Mesenchymal stem cell (in vitro differentiated cells and primary cell): ENCODE data around the gene FAM170B.

Experiments used
- DNase-seq: peaks from one replicate; pipeline ENCODE4 v3.0.0-alpha.2; 2013
- H2AFZ ChIP-seq: one replicate; pipeline ENCODE4 v1.6.1; 2013; ENCODE audit warnings: low read depth, mild to moderate bottlenecking, control low read depth, inconsistent platforms, low read length, moderate library complexity
- H2AK5ac ChIP-seq: 2 replicates; pipeline ENCODE4 v1.6.1; 2013; ENCODE audit warnings: low read length, moderate library complexity, mild to moderate bottlenecking, inconsistent platforms; ENCODE audit not compliant: severe bottlenecking
- H2BK120ac ChIP-seq: one replicate; pipeline ENCODE4 v1.6.1; 2013; ENCODE audit warnings: low read depth, mild to moderate bottlenecking, inconsistent platforms, low read length, moderate library complexity
- H2BK12ac ChIP-seq, 2 experiments: one replicate each; pipeline ENCODE4 v1.6.1; 2013; ENCODE audit warnings: inconsistent platforms in 2 of 2, low read length in 2 of 2, mild to moderate bottlenecking in 2 of 2, moderate library complexity in 2 of 2, control low read depth in 1 of 2
- H2BK15ac ChIP-seq: one replicate; pipeline ENCODE4 v1.6.1; 2013; ENCODE audit warnings: mild to moderate bottlenecking, low read depth, inconsistent platforms; ENCODE audit not compliant: poor library complexity, severe bottlenecking
- H2BK5ac ChIP-seq: 2 replicates; pipeline ENCODE4 v1.6.1; 2013; ENCODE audit warnings: low read depth, mild to moderate bottlenecking, low read length, control low read depth, inconsistent platforms; ENCODE audit not compliant: poor library complexity, severe bottlenecking
- H3K14ac ChIP-seq, 2 experiments: one replicate each; pipeline ENCODE4 v1.6.1; 2013; ENCODE audit warnings: inconsistent platforms in 2 of 2, low read length in 2 of 2, control low read depth in 1 of 2, mild to moderate bottlenecking in 1 of 2, moderate library complexity in 1 of 2
- H3K18ac ChIP-seq, 2 experiments: one replicate each; pipeline ENCODE4 v1.6.1; 2013; ENCODE audit warnings: inconsistent platforms in 2 of 2, low read length in 2 of 2, control low read depth in 1 of 2, low read depth in 1 of 2, mild to moderate bottlenecking in 1 of 2
- H3K23ac ChIP-seq, 2 experiments: one replicate each; pipeline ENCODE4 v1.6.1; 2013; ENCODE audit warnings: inconsistent platforms in 2 of 2, low read length in 2 of 2, mild to moderate bottlenecking in 2 of 2, moderate library complexity in 2 of 2, control low read depth in 1 of 2
- H3K27ac ChIP-seq: 2 replicates; pipeline ENCODE4 v1.5.1; 2013; ENCODE audit warnings: mild to moderate bottlenecking, moderate library complexity, low read length, control low read depth, inconsistent platforms; ENCODE audit not compliant: poor library complexity, severe bottlenecking
- H3K27me3 ChIP-seq, 2 experiments: 2 replicates each; pipeline versions ENCODE4 v1.6.1 to v1.7.0; 2013; ENCODE audit warnings: low read length in 2 of 2, mild to moderate bottlenecking in 2 of 2, moderate library complexity in 2 of 2, control low read depth in 1 of 2, inconsistent platforms in 1 of 2; ENCODE audit not compliant: control insufficient read depth in 1 of 2, insufficient read depth in 1 of 2
- H3K36me3 ChIP-seq, 2 experiments: 2 replicates each; pipeline versions ENCODE4 v1.6.1 to v1.7.0; 2013; ENCODE audit warnings: low read length in 2 of 2, control low read depth in 1 of 2, inconsistent platforms in 1 of 2, low read depth in 1 of 2, mild to moderate bottlenecking in 1 of 2; ENCODE audit not compliant: insufficient read depth in 2 of 2, control insufficient read depth in 1 of 2
- H3K4ac ChIP-seq, 2 experiments: one replicate each; pipeline ENCODE4 v1.6.1; 2013; ENCODE audit warnings: inconsistent platforms in 2 of 2, low read length in 2 of 2, mild to moderate bottlenecking in 2 of 2, moderate library complexity in 2 of 2, control low read depth in 1 of 2, low read depth in 1 of 2
- H3K4me1 ChIP-seq: 2 replicates; pipeline ENCODE4 v1.6.1; 2013; ENCODE audit warnings: low read depth, low read length, control low read depth; ENCODE audit not compliant: control insufficient read depth, insufficient read depth
- H3K4me2 ChIP-seq: 2 replicates; pipeline ENCODE4 v1.6.1; 2013; ENCODE audit warnings: low read length, mild to moderate bottlenecking, inconsistent platforms; ENCODE audit not compliant: poor library complexity, severe bottlenecking
- H3K4me3 ChIP-seq, 2 experiments: 2 replicates each; pipeline versions ENCODE4 v1.5.1 to v1.7.0; 2013; ENCODE audit warnings: low read length in 2 of 2, mild to moderate bottlenecking in 2 of 2, control low read depth in 1 of 2, low read depth in 1 of 2; ENCODE audit not compliant: insufficient read depth in 1 of 2
- H3K79me1 ChIP-seq: replicated peaks from 2 replicates; pipeline ENCODE4 v1.6.1; 2013; ENCODE audit warnings: mild to moderate bottlenecking, control low read depth, low read length, inconsistent platforms; ENCODE audit not compliant: poor library complexity, severe bottlenecking
- H3K9ac ChIP-seq: 2 replicates; pipeline ENCODE4 v1.7.0; 2013; ENCODE audit warnings: mild to moderate bottlenecking, low read length, moderate library complexity
- H3K9me3 ChIP-seq: 2 replicates; pipeline ENCODE4 v1.7.0; 2013; ENCODE audit warnings: mild to moderate bottlenecking, low read length; ENCODE audit not compliant: control insufficient read depth
- H4K8ac ChIP-seq: one replicate; pipeline ENCODE4 v1.6.1; 2013; ENCODE audit warnings: inconsistent platforms, mild to moderate bottlenecking, low read length, moderate library complexity
- H4K91ac ChIP-seq: one replicate; pipeline ENCODE4 v1.6.1; 2013; ENCODE audit warnings: mild to moderate bottlenecking, low read length, inconsistent platforms
- WGBS: methylation state at CpG from one replicate; pipeline ENCODE4 v1.1.7; 2013; ENCODE audit warnings: mixed read lengths; 5-methylcytosine and 5-hydroxymethylcytosine counted together

The FAM170B gene

DNA sequence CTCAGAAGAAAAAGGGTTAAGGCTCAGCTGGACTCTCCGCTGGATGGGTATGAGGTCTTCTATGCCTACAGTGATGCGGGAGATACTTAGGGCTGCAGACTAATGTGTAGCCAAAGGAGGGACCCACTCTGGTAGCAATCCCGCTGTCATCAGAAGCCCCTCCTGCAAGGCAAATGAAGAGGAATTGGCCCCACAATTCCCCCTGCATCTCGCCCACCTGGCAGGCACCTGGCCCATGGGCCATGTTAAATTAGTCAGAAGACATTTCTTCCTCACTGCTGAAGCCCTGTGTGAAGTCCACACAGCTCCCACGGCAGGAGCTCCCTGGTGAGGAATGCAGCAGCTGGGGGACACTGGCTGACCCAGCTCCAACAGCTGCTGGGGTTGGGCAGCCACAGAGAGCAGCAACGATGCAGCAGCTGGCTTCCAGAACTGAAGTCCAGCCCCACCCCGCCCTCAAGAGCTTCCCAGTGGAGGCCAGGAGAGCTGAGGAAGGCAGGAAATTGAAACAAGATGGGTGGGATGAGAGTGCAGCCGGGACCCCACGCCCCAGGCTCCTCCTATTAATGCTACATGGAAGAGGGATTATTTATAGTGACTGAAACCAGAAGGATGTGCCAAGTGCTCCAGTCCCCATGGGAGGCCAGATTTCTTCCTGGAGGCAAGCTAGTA is 24.0 kb downstream of the FAM170B start:
- Histone ChIP-seq H3K9me3 (no peaks in the 10 kb centered on the region), H3K18ac (no peak overlapping the region), H2AFZ (no peak overlapping the region), H2BK15ac (no peak overlapping the region), H3K4me1 (peaks cover 6% of the 10 kb centered on the region), H4K91ac (no peak overlapping the region), H2BK5ac (no peak overlapping the region), H3K14ac (no peak overlapping the region), H4K8ac (no peak overlapping the region), H3K23ac (no peak overlapping the region), H3K36me3 (peaks cover 9 to 13% of the 10 kb centered on the region in 2 experiments), H3K9ac (peak overlapping the region; percentile 32), H3K79me1 (peaks cover 8% of the 10 kb centered on the region), H2AK5ac (no peak overlapping the region), H3K27ac (no peak overlapping the region), H3K4me3 (peak overlapping the region in 1 of 2 experiments; percentile 43), H2BK120ac (no peak overlapping the region), H2BK12ac (no peak overlapping the region), H3K4me2 (no peak overlapping the region), H3K27me3 (peaks cover 0 to 10% of the 10 kb centered on the region in 2 experiments), H3K4ac (no peak overlapping the region)
- peak; percentile 52 for DNase-seq
- 48% methylated on average over 9 of the region's 9 CpGs for WGBS

DNA sequence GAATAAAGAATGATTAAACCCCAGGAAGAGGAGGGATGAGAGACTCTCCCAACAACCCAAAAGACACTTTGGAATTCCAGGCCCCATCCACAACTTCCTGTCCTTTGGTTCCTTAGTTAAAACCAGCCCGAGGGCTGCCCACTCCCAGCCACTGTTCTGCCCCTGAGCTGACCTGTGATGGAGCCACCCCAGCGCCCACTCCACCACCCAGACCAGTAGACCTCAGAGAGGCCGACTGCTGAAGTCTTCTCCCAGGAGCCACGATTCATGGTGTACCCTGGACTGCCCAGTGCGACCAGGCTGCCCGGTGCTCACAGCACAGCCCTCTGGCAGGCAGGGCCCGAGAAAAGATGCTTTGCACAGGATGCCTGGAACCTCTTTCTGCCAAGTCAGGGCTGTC is 25.2 kb downstream of the FAM170B start:
- Histone ChIP-seq H2BK12ac (no peak overlapping the region), H2BK15ac (peak overlapping the region; percentile 35), H3K27me3 (peaks cover 0 to 4% of the 10 kb centered on the region in 2 experiments), H2BK5ac (no peak overlapping the region), H3K9me3 (no peaks in the 10 kb centered on the region), H3K9ac (no peak overlapping the region), H2AFZ (no peak overlapping the region), H3K4me2 (no peak overlapping the region), H2AK5ac (no peak overlapping the region), H4K91ac (no peak overlapping the region), H3K79me1 (peaks cover 8% of the 10 kb centered on the region), H3K27ac (no peak overlapping the region), H3K4ac (no peak overlapping the region), H3K14ac (no peak overlapping the region), H3K4me1 (peaks cover 4% of the 10 kb centered on the region), H3K4me3 (no peak overlapping the region), H3K36me3 (peaks cover 9 to 13% of the 10 kb centered on the region in 2 experiments), H3K18ac (no peak overlapping the region), H3K23ac (no peak overlapping the region), H4K8ac (no peak overlapping the region), H2BK120ac (no peak overlapping the region)
- DNase-seq = no peak
- 77% methylated on average over 7 of the region's 7 CpGs for WGBS

DNA sequence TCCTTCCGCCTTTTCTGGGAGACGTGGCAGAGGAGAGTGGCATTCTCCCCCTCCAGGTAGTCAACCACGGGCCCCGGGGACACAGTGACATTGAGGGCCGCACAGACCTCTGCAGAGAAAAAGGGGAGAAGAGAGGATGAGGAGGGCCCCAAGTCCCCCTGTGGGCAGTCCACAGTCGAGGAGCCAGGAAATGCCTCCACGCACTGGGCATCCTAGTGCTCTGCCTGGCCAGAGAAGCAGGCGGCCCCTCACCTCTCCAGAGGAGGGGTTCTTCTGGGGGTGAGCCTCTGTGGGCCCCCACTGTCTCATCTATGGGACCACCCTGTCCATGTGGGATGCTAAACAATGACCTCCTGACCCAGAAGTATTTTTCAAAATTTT is 25.9 kb downstream of the FAM170B start:
- Histone ChIP-seq H3K18ac (no peak overlapping the region), H4K91ac (no peak overlapping the region), H3K14ac (no peak overlapping the region), H3K79me1 (peaks cover 4% of the 10 kb centered on the region), H3K23ac (no peak overlapping the region), H3K9ac (no peak overlapping the region), H3K4me2 (no peak overlapping the region), H2BK120ac (no peak overlapping the region), H3K4me3 (no peak overlapping the region), H2AFZ (no peak overlapping the region), H4K8ac (no peak overlapping the region), H3K36me3 (peaks cover 9 to 13% of the 10 kb centered on the region in 2 experiments), H2BK5ac (no peak overlapping the region), H2BK12ac (no peak overlapping the region), H3K4ac (no peak overlapping the region), H2BK15ac (no peak overlapping the region), H3K27ac (no peak overlapping the region), H3K4me1 (peaks cover 4% of the 10 kb centered on the region), H3K27me3 (no peaks in the 10 kb centered on the region), H2AK5ac (no peak overlapping the region), H3K9me3 (no peaks in the 10 kb centered on the region)
- 89% methylated on average over 8 of the region's 8 CpGs for WGBS
- no peak for DNase-seq

DNA sequence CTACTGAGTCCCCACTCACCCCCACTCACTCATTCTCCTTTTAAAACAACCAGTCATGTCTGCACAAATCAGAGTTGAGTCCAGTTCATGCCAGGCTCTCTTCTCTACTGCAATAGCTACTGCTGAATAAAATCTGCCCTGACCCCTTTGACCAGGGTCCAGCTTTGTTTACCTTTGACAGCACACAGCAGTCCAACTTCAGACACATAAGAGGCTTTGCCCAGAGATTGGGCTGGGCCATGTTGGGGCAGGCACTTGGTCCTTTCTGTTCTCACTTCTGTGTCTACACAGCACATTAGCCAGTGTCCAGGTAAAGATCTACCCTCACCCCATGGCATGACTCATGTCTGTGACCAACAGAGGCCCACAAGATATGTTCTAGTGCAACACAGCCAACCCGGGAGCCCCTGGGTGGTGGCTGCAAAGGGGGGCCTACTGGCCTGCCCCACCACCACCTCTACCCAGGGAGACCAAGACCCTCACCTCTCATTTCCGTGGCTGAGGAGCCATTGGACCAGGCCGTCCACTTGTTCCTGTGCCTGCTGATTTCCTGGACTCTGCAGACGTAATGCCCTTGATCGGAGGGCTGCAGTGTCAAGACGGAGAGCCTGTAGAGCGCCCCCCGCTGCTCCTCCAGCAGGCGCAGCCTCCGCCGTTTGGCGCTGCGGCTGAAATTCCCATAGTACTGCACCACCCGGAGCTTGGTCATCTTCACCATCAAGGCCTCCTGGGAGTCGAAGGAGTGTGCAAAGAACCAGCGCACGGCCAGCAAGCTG is 26.5 kb downstream of the FAM170B start:
- no peak overlapping the region for H4K91ac ChIP-seq
- DNase-seq = no peak
- peaks cover 3% of the 10 kb centered on the region for H3K79me1 ChIP-seq
- H2BK15ac ChIP-seq = no peak overlapping the region
- H3K9ac ChIP-seq = no peak overlapping the region
- no peak overlapping the region for H3K18ac ChIP-seq
- H3K9me3 ChIP-seq = no peaks in the 10 kb centered on the region
- no peak overlapping the region for H2BK120ac ChIP-seq
- no peak overlapping the region for H2AK5ac ChIP-seq
- H3K36me3 ChIP-seq = peaks cover 9 to 19% of the 10 kb centered on the region in 2 experiments
- WGBS = 94% methylated on average over 17 of the region's 17 CpGs
- H3K14ac ChIP-seq = no peak overlapping the region
- no peak overlapping the region for H3K23ac ChIP-seq
- no peak overlapping the region for H3K4ac ChIP-seq
- no peak overlapping the region for H3K4me2 ChIP-seq
- no peaks in the 10 kb centered on the region for H3K27me3 ChIP-seq
- no peak overlapping the region for H2AFZ ChIP-seq
- peaks cover 4% of the 10 kb centered on the region for H3K4me1 ChIP-seq
- no peak overlapping the region for H3K4me3 ChIP-seq
- no peak overlapping the region for H3K27ac ChIP-seq
- H2BK5ac ChIP-seq = no peak overlapping the region
- no peak overlapping the region for H2BK12ac ChIP-seq
- H4K8ac ChIP-seq = no peak overlapping the region
